AG04450 (cell line): Measurements from ENCODE around the gene HADHA. TPM values are rescaled to one million over a fixed set of nuclear protein-coding genes. Genes with fewer than 3 reads are reported as not detected.

Experiments
- CTCF ChIA-PET: fragments of 300-600, 350-600 bp; formaldehyde crosslinking; extraction: SDS; loops from one replicate; lab custom pipeline; 2022; ENCODE audit warnings: antibody characterized with exemption, inconsistent platforms; lab: Charles Lee
- POLR2A ChIA-PET: fragments of 350-600 bp; formaldehyde crosslinking; extraction: SDS; loops from one replicate; lab custom pipeline; 2021; ENCODE audit warnings: antibody characterized with exemption, inconsistent platforms; lab: Yijun Ruan, JAX
- DNase-seq: peaks from one replicate; pipeline ENCODE4 v3.0.0-alpha.2; 2011; ENCODE audit warnings: low read depth, low spot score
- H3K27ac ChIP-seq: one replicate; pipeline ENCODE4 v1.5.1; 2012; ENCODE audit warnings: low read depth, low read length, control low read depth
- H3K27me3 ChIP-seq: one replicate; pipeline ENCODE4 v1.6.0; 2012; ENCODE audit warnings: low read length; ENCODE audit not compliant: control insufficient read depth, insufficient read depth
- H3K4me3 ChIP-seq: 2 replicates; pipeline ENCODE4 v1.5.1; 2011; ENCODE audit warnings: mild to moderate bottlenecking, low read depth, low read length, control low read depth
- H3K9me3 ChIP-seq: 2 replicates; pipeline ENCODE4 v1.5.1; 2012; ENCODE audit warnings: low read length; ENCODE audit not compliant: control insufficient read depth, insufficient read depth
- CTCF ChIP-seq: IDR thresholded peaks from 2 replicates; pipeline ENCODE4 v1.5.1; 2011; ENCODE audit warnings: low read depth, low read length, control low read depth, inconsistent platforms
- polyA plus RNA-seq: library from polyadenylated mRNA; depleted of rRNA; stranded (reverse); fragments of >200 nt; gene quantifications from 2 replicates; pipeline ENCODE4 v1.2.3, GENCODE V29; 2011

Gene HADHA
- polyA plus RNA-seq, 1 experiment = 172 TPM

- ChIA-PET POLR2A (interaction anchor here (0.7 kb wide), 1 partner anchor 11 kb away, joined by 3 read pairs; no protein-coding TSS in a partner anchor), CTCF (interaction anchor here (0.8 to 1.9 kb wide), 2 partner anchors 10 kb away, joined by 3 to 8 read pairs; no protein-coding TSS in a partner anchor)
- no peak for DNase-seq
- TF ChIP-seq CTCF = no peak
- Histone ChIP-seq H3K27ac (no peak overlapping the region), H3K9me3 (peaks cover 9% of the 10 kb centered on the region; the same call in 1 of the 2 replicates), H3K4me3 (no peak overlapping the region), H3K27me3 (peaks cover 37% of the 10 kb centered on the region)
These were observed 69.6 kb downstream of the HADHA start for GRCh38 chr2:26174691-26175465.

DNA sequence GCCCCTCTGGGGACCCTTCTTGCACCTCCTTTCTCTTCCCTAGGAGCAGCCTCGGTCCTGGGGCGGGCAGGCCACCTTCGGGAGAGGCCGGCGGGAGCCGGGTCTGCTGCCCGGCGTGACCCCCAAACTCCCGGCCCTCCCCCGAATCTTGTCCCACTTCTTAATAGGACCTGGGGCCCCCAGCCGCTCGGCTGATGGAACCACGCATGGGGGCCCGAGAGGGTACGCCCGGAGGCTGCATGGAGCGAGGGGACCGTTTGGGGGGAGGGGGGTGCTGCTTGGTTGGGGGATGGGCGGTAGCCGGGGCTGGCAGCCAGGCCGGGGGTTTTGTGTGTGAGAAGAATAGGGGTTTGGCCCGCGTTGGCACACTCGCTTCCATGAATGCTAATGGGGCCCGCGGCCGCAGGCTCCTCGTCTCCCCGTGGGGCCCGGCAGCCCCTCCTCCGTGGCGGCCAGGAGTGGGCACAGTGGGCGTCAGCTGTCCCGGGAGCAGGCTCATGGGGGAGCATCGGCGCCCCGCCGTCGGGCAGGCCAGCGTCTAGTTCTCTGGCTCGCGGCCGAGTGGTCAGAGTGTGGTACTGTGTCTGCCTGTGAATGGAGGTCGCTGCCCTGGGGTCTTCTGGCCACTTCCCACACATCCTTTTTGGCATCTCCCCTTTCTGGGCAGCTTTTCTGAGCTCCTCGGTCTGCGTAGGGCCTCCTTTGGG is 70.5 kb downstream of the HADHA start:
- Histone ChIP-seq H3K27ac (no peak overlapping the region), H3K9me3 (peaks cover 9% of the 10 kb centered on the region; the same call in 1 of the 2 replicates), H3K27me3 (peaks cover 37% of the 10 kb centered on the region), H3K4me3 (no peak overlapping the region)
- ChIA-PET POLR2A (no interaction called here), CTCF (interaction anchor here (0.8 kb wide), 1 partner anchor 11 kb away, joined by 3 read pairs; no protein-coding TSS in a partner anchor)
- no peak for TF ChIP-seq CTCF
- no peak for DNase-seq

- no peak for DNase-seq
- POLR2A ChIA-PET = no interaction called here
- CTCF ChIA-PET = interaction anchor here (0.6 to 1.0 kb wide), 2 partner anchors 222 to 229 kb away, joined by 3 to 5 read pairs; no protein-coding TSS in a partner anchor
- TF ChIP-seq CTCF = no peak
- H3K27ac ChIP-seq = no peak within 1 kb of the TSS
- H3K4me3 ChIP-seq = peak within 1 kb of the TSS; percentile 27; the same call in 1 of the 2 replicates
- H3K9me3 ChIP-seq = peaks cover 9% of the 10 kb centered on the region; the same call in 1 of the 2 replicates
- H3K27me3 ChIP-seq = peaks cover 37% of the 10 kb centered on the region
These were observed 71.3 kb downstream of the HADHA start, which contains the start of gene GAREM2 for GRCh38 chr2:26172871-26173775. Gene GAREM2, plus strand, starts transcription at chr2:26173088. Its CDS starts 133 bp downstream, at chr2:26173221.

- Histone ChIP-seq H3K27ac (no peak overlapping the region), H3K4me3 (no peak overlapping the region), H3K27me3 (peaks cover 37% of the 10 kb centered on the region), H3K9me3 (peaks cover 9% of the 10 kb centered on the region; the same call in 1 of the 2 replicates)
- no peak for TF ChIP-seq CTCF
- DNase-seq = no peak
- ChIA-PET CTCF (interaction anchor here (1.0 kb wide), 1 partner anchor 222 kb away, joined by 3 read pairs; no protein-coding TSS in a partner anchor), POLR2A (no interaction called here)
These were observed 72.1 kb downstream of the HADHA start for GRCh38 chr2:26172189-26172870.
